ENCODE measurements around the gene SPATA6.

SPATA6 gene

GRCh38 chr1:48248356-48248755 lies 223.6 kb downstream of the SPATA6 start:
- no peak for DNase-seq

GRCh38 chr1:48246727-48247126 lies 225.3 kb downstream of the SPATA6 start:
- no peak for DNase-seq
